Right lobe of liver (tissue), 6 donors: Measurements from ENCODE around the gene PTPA. TPM values are rescaled to one million over a fixed set of nuclear protein-coding genes. Genes with fewer than 3 reads are reported as not detected.
"Not testable (repeated sequence)": the region's sequence is repeated elsewhere in the genome, so short reads cannot be mapped to it uniquely, and the experiment has no call there.

ENCODE experiments used
- ATAC-seq, 4 donors: fragments of 200-7000 bp; cut with Tn5 transposase; one replicate each; pipeline ENCODE4 v1.9.1; 2020; ENCODE audit warnings: mild to moderate bottlenecking in 4 of 4, moderate library complexity in 4 of 4
- DNase-seq, 3 donors: peaks; one replicate each; pipeline ENCODE4 v3.0.0-alpha.2; 2020
- H3K27ac ChIP-seq, 3 donors: fragments of 200-600 bp; one replicate each; pipeline ENCODE4 v1.8.0; 2022
- H3K27me3 ChIP-seq, 2 donors: fragments of 200-600 bp; one replicate each; pipeline ENCODE4 v1.8.0; 2022
- H3K36me3 ChIP-seq, 4 donors: fragments of 200-600 bp; sonication (generic) in 1 of 4; one replicate each; pipeline versions ENCODE4 v1.5.1 to v1.8.0; 2017 to 2022; ENCODE audit warnings: control low read depth in 1 of 4
- H3K4me1 ChIP-seq, 4 donors: fragments of 200-600 bp; sonication (generic) in 1 of 4; one replicate each; pipeline versions ENCODE4 v1.5.1 to v1.8.0; 2017 to 2022; ENCODE audit warnings: control low read depth in 1 of 4
- H3K4me3 ChIP-seq, 3 donors: fragments of 200-600 bp; one replicate each; pipeline ENCODE4 v1.8.0; 2022
- H3K9me3 ChIP-seq, 4 donors: fragments of 200-600 bp; sonication (generic) in 1 of 4; one replicate each; pipeline versions ENCODE4 v1.5.1 to v1.8.0; 2017 to 2022; ENCODE audit warnings: control low read depth in 1 of 4
- POLR2A ChIP-seq: fragments of 450-650 bp; IDR thresholded peaks from one replicate; pipeline ENCODE4 v1.6.1; 2017; ENCODE audit warnings: antibody characterized with exemption, mild to moderate bottlenecking
- WGBS: methylation state at CpG from one replicate; pipeline ENCODE4 v1.1.6; 2018; ENCODE audit warnings: low coverage, low lambda C conversion rate; ENCODE audit not compliant: insufficient coverage; ENCODE audit errors: missing lambda C conversion rate; 5-methylcytosine and 5-hydroxymethylcytosine counted together
- intact Hi-C, 2 donors: fragments of 100-400 bp; cut with DNase I; formaldehyde crosslinking; loops; one replicate each; pipeline versions ENCODE4 v1.11.2 to v1.14.1; 2022
- total RNA-seq, 6 experiments: library from RNA; depleted of rRNA in 2 of 6; stranded (reverse); fragments of >200 nt in 2 of 6; fragmentation: NEBNext Ultra II Directional in 3 of 6; extraction: Animal tissue kit (Norgen Biotek cat#: 25700) in 3 of 6; gene quantifications; one replicate each; pipeline versions ENCODE4 v1.1.0 to v1.2.4, GENCODE V29; 2016 to 2023
- TF ChIP-seq, protein P1 (sequence below), 4 donors: fragments of 200-600 bp in 3 of 4; fragments of 450-650 bp in 1 of 4; IDR thresholded peaks; one replicate each; pipeline versions ENCODE4 v1.5.1 to v1.8.0; 2016 to 2022; ENCODE audit warnings: antibody characterized with exemption in 4 of 4, mild to moderate bottlenecking in 2 of 4
- donor health status: DM: no; HTN: yes; CAD: no.
- donor health status: DM: no; HTN: no; CAD: no.
- donor health status: DM: no; HTN: no; CAD: no.
- donor health status: DM: no; HTN: yes; CAD: no.
- donor health status: DM: no; HTN: yes; CAD: no.

PTPA gene
- total RNA-seq, 6 experiments from 2014 or later: 55.4 to 123 (median 62.0) TPM

DNA sequence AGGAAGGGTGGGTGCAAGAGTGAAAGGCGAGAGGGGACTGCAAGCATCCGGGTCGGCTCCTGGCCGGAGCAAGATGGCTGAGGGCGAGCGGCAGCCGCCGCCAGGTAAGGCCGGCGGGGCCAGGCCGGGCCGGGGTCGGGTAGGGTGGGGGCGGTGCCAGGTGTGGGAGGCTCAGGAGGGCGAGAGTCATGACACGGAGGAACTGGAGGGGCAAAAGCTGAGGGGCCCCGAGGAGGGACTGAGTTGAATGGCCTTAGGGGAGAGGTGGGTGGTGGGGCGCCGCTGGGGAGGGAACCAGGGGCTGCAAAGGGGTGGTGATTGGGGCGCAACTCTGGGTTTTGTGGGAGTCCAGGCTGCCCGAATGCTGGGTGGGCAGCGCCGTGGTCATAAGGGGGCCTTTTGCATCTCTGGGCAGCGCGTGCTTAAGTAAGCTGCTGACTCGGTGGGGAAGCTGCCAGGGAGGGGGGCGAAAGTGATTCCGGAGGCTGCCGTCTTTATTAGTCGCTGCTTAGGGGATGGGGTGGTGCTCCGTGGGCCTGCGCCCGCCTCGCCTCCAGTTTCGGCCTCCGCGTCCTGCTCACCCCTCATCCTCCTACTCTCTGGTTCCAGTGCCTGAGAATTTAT lies 425 bp downstream of the PTPA start:
- TF ChIP-seq, protein P1, sequence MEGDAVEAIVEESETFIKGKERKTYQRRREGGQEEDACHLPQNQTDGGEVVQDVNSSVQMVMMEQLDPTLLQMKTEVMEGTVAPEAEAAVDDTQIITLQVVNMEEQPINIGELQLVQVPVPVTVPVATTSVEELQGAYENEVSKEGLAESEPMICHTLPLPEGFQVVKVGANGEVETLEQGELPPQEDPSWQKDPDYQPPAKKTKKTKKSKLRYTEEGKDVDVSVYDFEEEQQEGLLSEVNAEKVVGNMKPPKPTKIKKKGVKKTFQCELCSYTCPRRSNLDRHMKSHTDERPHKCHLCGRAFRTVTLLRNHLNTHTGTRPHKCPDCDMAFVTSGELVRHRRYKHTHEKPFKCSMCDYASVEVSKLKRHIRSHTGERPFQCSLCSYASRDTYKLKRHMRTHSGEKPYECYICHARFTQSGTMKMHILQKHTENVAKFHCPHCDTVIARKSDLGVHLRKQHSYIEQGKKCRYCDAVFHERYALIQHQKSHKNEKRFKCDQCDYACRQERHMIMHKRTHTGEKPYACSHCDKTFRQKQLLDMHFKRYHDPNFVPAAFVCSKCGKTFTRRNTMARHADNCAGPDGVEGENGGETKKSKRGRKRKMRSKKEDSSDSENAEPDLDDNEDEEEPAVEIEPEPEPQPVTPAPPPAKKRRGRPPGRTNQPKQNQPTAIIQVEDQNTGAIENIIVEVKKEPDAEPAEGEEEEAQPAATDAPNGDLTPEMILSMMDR (IDR thresholded peaks at IDR 0.05): no peak
- no peak for TF ChIP-seq POLR2A
- H3K9me3 ChIP-seq: no peaks in the 10 kb centered on the region
- H3K36me3 ChIP-seq: peaks cover 0 to 7% (median 0%) of the 10 kb centered on the region in 4 donors
- H3K27ac ChIP-seq: peak overlapping the region; percentile 91 to 93 (median 92)
- intact Hi-C loops: no loop called here
- no peaks in the 10 kb centered on the region for H3K27me3 ChIP-seq
- peak overlapping the region; percentile 67 to 86 (median 69) for H3K4me3 ChIP-seq
- 2% methylated on average over 24 of the region's 37 CpGs for WGBS
- DNase-seq (peak in 1 of 3 donors; percentile 48), ATAC-seq (peak; percentile 2 to 15 (median 10))
- peaks cover 0 to 40% (median 5%) of the 10 kb centered on the region in 4 donors for H3K4me1 ChIP-seq

DNA sequence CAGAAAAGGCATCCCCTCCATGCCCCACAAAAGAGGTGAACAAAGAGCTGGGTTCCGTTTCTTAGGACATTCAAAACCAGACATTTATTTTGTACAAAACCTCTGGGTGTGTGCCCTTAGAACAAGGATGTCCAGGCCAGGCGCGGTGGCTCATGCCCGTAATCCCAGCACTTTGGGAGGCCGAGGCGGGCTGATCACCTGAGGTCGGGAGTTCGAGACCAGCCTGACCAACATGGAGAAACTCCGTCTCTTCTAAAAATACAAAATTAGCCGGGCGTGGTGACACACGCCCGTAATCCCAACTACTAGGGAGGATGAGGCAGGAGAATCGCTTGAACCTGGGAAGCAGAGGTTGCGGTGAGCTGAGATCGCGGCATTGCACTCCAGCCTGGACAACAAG lies 1.3 kb downstream of the PTPA start:
- H3K27ac ChIP-seq, DNase-seq, H3K36me3 ChIP-seq, intact Hi-C loops, ATAC-seq, H3K9me3 ChIP-seq, H3K27me3 ChIP-seq: not testable (repeated sequence)
- WGBS: 93% methylated on average over 14 of the region's 17 CpGs
- H3K4me1 ChIP-seq: peaks cover 0 to 40% (median 5%) of the 10 kb centered on the region in 4 donors
- peak overlapping the region in 1 of 3 donors; percentile 86 for H3K4me3 ChIP-seq

DNA sequence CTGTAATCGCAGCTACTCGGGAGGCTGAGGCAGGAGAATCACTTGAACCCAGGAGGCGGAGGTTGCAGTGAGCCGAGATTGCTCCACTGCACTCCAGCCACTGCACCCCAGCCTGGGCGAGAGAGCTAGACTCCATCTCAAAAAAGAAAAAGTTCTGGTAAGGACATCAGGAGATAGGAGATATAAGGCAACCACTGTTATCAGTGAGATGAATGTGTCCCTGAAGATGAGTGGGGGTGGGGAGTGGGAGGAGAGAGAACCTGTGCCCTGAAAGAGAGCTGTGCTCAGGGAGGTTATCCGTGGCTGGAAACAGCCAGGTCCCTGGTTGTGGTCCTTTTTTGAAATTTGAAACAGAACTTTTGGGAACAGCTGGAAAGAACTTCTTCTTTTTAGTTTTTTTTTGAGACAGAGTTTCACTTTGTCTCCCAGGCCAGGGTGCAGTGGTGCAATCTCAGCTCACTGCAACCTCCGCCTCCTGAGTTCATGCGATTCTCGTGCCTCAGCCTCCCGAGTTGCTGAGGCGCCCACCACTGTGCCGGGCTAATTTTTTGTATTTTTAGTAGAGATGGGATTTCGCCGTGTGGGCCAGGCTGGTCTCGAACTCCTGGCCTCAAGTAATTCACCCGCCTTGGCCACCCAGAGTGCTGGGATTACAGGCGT lies 2.6 kb downstream of the PTPA start:
- TF ChIP-seq, protein P1 (IDR thresholded peaks at IDR 0.05): no peak
- TF ChIP-seq POLR2A: no peak
- no peak for DNase-seq
- WGBS: 77% methylated on average over 9 of the region's 17 CpGs
- intact Hi-C loops: no loop called here
- Histone ChIP-seq H3K27ac (peak overlapping the region in 1 of 3 donors; percentile 28), H3K4me3 (no peak overlapping the region), H3K4me1 (peaks cover 0 to 38% (median 5%) of the 10 kb centered on the region in 4 donors), H3K9me3 (no peaks in the 10 kb centered on the region), H3K27me3 (no peaks in the 10 kb centered on the region), H3K36me3 (no peaks in the 10 kb centered on the region)
- ATAC-seq: no peak

DNA sequence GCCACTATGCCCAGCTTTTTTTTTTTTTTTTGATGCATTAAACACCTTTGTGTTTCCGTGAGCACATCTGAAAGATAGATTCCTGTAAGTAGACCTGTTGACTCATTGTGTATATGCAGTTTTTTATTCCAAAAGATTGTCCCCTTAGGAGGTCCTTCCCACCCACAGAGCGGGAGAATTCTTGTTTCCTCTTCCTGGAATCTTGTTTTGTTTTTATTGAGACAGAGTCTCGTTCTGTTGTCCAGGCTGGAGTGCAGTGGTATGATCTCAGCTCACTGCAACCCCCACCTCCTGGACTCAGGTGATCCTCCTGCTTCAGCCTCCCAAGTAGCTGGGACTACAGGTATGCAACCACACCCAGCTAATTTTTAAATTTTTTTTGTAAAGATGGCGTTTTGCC lies 7.6 kb downstream of the PTPA start:
- Histone ChIP-seq H3K9me3 (no peaks in the 10 kb centered on the region), H3K4me3 (no peak overlapping the region), H3K36me3 (peaks cover 0 to 18% (median 0%) of the 10 kb centered on the region in 4 donors), H3K27ac (no peak overlapping the region), H3K27me3 (no peaks in the 10 kb centered on the region), H3K4me1 (peaks cover 0 to 15% (median 0%) of the 10 kb centered on the region in 4 donors)
- WGBS: 79% methylated on average over 4 of the region's 4 CpGs
- DNase-seq (no peak), ATAC-seq (no peak)
- no peak for TF ChIP-seq POLR2A
- TF ChIP-seq, protein P1 (IDR thresholded peaks at IDR 0.05): no peak
- intact Hi-C loops: no loop called here

DNA sequence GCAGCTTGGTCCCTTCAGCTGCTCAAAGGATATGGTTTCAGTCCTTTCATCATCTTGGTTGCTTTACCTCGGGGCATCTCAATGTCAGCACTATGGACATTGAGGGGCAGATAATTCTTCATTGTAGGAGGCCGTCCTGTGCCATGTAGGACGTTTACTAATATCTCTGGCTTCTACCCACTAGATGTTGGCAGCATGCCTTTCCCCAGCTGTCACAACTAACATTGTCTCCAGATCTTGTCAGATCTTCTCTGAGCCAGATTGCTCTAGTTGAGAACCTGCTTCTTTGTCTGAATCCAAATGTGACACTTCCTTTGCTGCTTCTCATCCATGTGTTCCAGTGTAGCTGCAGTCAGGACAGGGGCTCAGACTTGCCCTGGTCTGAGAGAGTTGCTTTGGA lies 10.3 kb downstream of the PTPA start:
- WGBS: 58% methylated on average over 3 of the region's 3 CpGs
- no peak for TF ChIP-seq POLR2A
- TF ChIP-seq, protein P1 (IDR thresholded peaks at IDR 0.05): no peak
- H3K4me3 ChIP-seq: no peak overlapping the region
- peaks cover 0 to 21% (median 0%) of the 10 kb centered on the region in 4 donors for H3K36me3 ChIP-seq
- ATAC-seq (peak in 1 of 4 donors; percentile 20), DNase-seq (no peak)
- no peak overlapping the region for H3K27ac ChIP-seq
- no peaks in the 10 kb centered on the region for H3K4me1 ChIP-seq
- no peaks in the 10 kb centered on the region for H3K9me3 ChIP-seq
- H3K27me3 ChIP-seq: no peaks in the 10 kb centered on the region
- intact Hi-C loops: no loop called here
